ENCODE measurements around the gene AKT3. TPM values are rescaled to one million over a fixed set of nuclear protein-coding genes. Genes with fewer than 3 reads are reported as not detected.
"Not testable (repeated sequence)": the region's sequence is repeated elsewhere in the genome, so short reads cannot be mapped to it uniquely, and the experiment has no call there.

The AKT3 gene
- total and polyA plus RNA-seq, 11 donors: 3.2 to 27.9 (median 16.6) TPM

DNA sequence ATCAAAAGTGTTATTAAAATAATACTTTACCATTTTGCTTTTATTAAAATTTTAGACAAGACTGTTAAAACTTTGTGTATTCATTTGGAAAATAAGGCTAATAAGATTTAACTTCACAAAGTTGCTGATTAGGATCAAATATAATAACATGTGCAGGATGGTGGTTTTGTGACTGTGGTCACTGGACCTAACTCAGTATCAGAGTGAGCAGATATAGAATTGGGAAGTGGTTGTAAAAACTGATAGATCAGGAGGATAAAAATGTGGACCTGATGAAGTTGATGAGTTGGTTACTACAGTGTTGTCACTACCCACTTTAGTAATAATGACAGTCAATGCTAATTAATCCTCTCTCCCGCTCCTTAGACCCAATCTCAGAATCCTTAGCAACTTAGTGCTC is 186.4 kb downstream of the AKT3 start:
- 93 to 100% (median 98%) methylated on average over 1 of the region's 1 CpG for WGBS, 4 donors

DNA sequence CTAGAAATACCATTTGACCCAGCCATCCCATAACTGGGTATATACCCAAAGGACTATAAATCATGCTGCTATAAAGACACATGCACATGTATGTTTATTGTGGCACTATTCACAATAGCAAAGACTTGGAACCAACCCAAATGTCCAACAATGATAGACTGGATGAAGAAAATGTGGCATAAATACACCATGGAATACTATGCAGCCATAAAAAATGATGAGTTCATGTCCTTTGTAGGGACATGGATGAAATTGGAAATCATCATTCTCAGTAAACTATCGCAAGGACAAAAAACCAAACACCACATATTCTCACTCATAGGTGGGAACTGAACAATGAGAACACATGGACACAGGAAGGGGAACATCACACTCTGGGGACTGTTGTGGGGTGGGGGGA is 187.9 kb downstream of the AKT3 start:
- 83 to 100% methylated on average over 1 of the region's 1 CpG; no CpG with 5 or more reads in 2 of the 4 donors for WGBS, 4 donors
- H3K9me3 ChIP-seq: peaks cover 0 to 17% (median 0%) of the 10 kb centered on the region in 12 donors
- DNase-seq; H3K27me3 ChIP-seq; intact Hi-C loops (cut with DNase I); H3K4me3 ChIP-seq; H3K27ac ChIP-seq; ATAC-seq; H3K4me1 ChIP-seq: not testable (repeated sequence)
- peaks cover 0 to 32% (median 0%) of the 10 kb centered on the region in 9 donors for H3K36me3 ChIP-seq

More for the DNA sequence above, 186.4 kb downstream of the AKT3 start:
- DNase-seq: no peak
- no peak overlapping the region for H3K27ac ChIP-seq
- no peaks in the 10 kb centered on the region for H3K27me3 ChIP-seq
- ATAC-seq: no peak
- intact Hi-C loops (cut with DNase I): no loop called here
- H3K4me1 ChIP-seq: no peaks in the 10 kb centered on the region
- no peak overlapping the region for H3K4me3 ChIP-seq
- H3K9me3 ChIP-seq: peaks cover 0 to 9% (median 0%) of the 10 kb centered on the region in 12 donors
- peaks cover 0 to 26% (median 0%) of the 10 kb centered on the region in 9 donors for H3K36me3 ChIP-seq
- TF ChIP-seq CTCF (IDR thresholded peaks at IDR 0.05) (no peak), POLR2A (IDR thresholded peaks at IDR 0.05) (no peak)

GRCh38 chr1:243658594-243659105 is 191.4 kb downstream of the AKT3 start:
- TF ChIP-seq CTCF (IDR thresholded peaks at IDR 0.05) (no peak), POLR2A (IDR thresholded peaks at IDR 0.05) (no peak)
- Histone ChIP-seq H3K27me3 (no peaks in the 10 kb centered on the region), H3K36me3 (peaks cover 0 to 34% (median 0%) of the 10 kb centered on the region in 9 donors), H3K4me1 (peaks cover 0 to 3% (median 0%) of the 10 kb centered on the region in 12 donors), H3K4me3 (no peak overlapping the region), H3K9me3 (peaks cover 0 to 17% (median 0%) of the 10 kb centered on the region in 12 donors), H3K27ac (no peak overlapping the region)
- ATAC-seq (no peak), DNase-seq (no peak)
- 95 to 98% (median 96%) methylated on average over 4 of the region's 4 CpGs for WGBS, 4 donors
- intact Hi-C loops (cut with DNase I): no loop called here

- 93 to 100% (median 97%) methylated on average over 1 of the region's 1 CpG for WGBS, 4 donors
- H3K36me3 ChIP-seq: peaks cover 0 to 25% (median 0%) of the 10 kb centered on the region in 9 donors
- H3K9me3 ChIP-seq: peaks cover 0 to 17% (median 0%) of the 10 kb centered on the region in 12 donors
- DNase-seq (no peak), ATAC-seq (no peak)
- no peak overlapping the region for H3K27ac ChIP-seq
- no peak overlapping the region for H3K4me3 ChIP-seq
- intact Hi-C loops (cut with DNase I): no loop called here
- H3K27me3 ChIP-seq: no peaks in the 10 kb centered on the region
- TF ChIP-seq CTCF (IDR thresholded peaks at IDR 0.05): no peak
- no peak for TF ChIP-seq POLR2A (IDR thresholded peaks at IDR 0.05)
- peaks cover 0 to 3% (median 0%) of the 10 kb centered on the region in 12 donors for H3K4me1 ChIP-seq
Measured at GRCh38 chr1:243657793-243658192, 192.2 kb downstream of the AKT3 start.

GRCh38 chr1:243649530-243649929 is 200.5 kb downstream of the AKT3 start:
- intact Hi-C loops (cut with DNase I); H3K4me1 ChIP-seq; H3K27me3 ChIP-seq; H3K4me3 ChIP-seq; ATAC-seq; DNase-seq; H3K27ac ChIP-seq: not testable (repeated sequence)
- WGBS, 4 donors: 93 to 99% (median 98%) methylated on average over 3 of the region's 3 CpGs
- Histone ChIP-seq H3K9me3 (peaks cover 0 to 27% (median 8%) of the 10 kb centered on the region in 12 donors), H3K36me3 (peaks cover 0 to 14% (median 0%) of the 10 kb centered on the region in 9 donors)

Measured in heart left ventricle (tissue), 16 donors.